Liver (tissue), 9 donors: Measurements from ENCODE around the gene NABP2. TPM values are rescaled to one million over a fixed set of nuclear protein-coding genes. Genes with fewer than 3 reads are reported as not detected.

Experiments used
- DNase-seq: peaks from one replicate; pipeline ENCODE4 v3.0.0-alpha.2; 2017; ENCODE audit warnings: low spot score
- H3K27ac ChIP-seq, 2 donors: one replicate each; pipeline ENCODE4 v1.7.0; 2013; ENCODE audit warnings: inconsistent platforms in 2 of 2, low read length in 2 of 2, control low read depth in 1 of 2, low read depth in 1 of 2, mild to moderate bottlenecking in 1 of 2
- H3K27me3 ChIP-seq, 4 donors: one replicate each; pipeline versions ENCODE4 v1.6.1 to v1.7.0; 2013; ENCODE audit warnings: low read length in 3 of 4, inconsistent platforms in 1 of 4, mild to moderate bottlenecking in 1 of 4, moderate library complexity in 1 of 4; ENCODE audit not compliant: control insufficient read depth in 4 of 4, insufficient read depth in 4 of 4
- H3K36me3 ChIP-seq, 4 donors: one replicate each; pipeline versions ENCODE4 v1.6.1 to v1.7.0; 2013; ENCODE audit warnings: low read length in 3 of 4, mild to moderate bottlenecking in 3 of 4, low read depth in 1 of 4, moderate library complexity in 1 of 4; ENCODE audit not compliant: control insufficient read depth in 4 of 4, insufficient read depth in 3 of 4
- H3K4me1 ChIP-seq, 4 donors: one replicate each; pipeline versions ENCODE4 v1.6.1 to v1.7.0; 2013; ENCODE audit warnings: low read length in 3 of 4, mild to moderate bottlenecking in 3 of 4, moderate library complexity in 1 of 4; ENCODE audit not compliant: control insufficient read depth in 4 of 4, insufficient read depth in 4 of 4
- H3K4me3 ChIP-seq, 3 donors: one replicate each; pipeline versions ENCODE4 v1.6.1 to v1.7.0; 2013; ENCODE audit warnings: low read length in 3 of 3, control low read depth in 1 of 3, low read depth in 1 of 3, mild to moderate bottlenecking in 1 of 3
- H3K9ac ChIP-seq, 2 donors: one replicate each; pipeline ENCODE4 v1.7.0; 2013; ENCODE audit warnings: low read length in 2 of 2, mild to moderate bottlenecking in 2 of 2, moderate library complexity in 2 of 2, control low read depth in 1 of 2, low read depth in 1 of 2
- H3K9me3 ChIP-seq, 4 donors: one replicate each; pipeline versions ENCODE4 v1.6.1 to v1.7.0; 2013; ENCODE audit warnings: low read length in 3 of 4; ENCODE audit not compliant: control insufficient read depth in 4 of 4
- EGR1 ChIP-seq, 2 donors: IDR thresholded peaks; 2 replicates each; pipeline ENCODE4 v1.6.1; 2016 to 2018; ENCODE audit warnings: antibody characterized with exemption in 2 of 2, low read depth in 2 of 2
- FOXA1 ChIP-seq: IDR thresholded peaks from 2 replicates; pipeline ENCODE4 v1.6.1; 2016; ENCODE audit warnings: antibody characterized with exemption
- FOXA2 ChIP-seq: IDR thresholded peaks from 2 replicates; pipeline ENCODE4 v1.6.1; 2016; ENCODE audit warnings: antibody characterized with exemption
- GABPA ChIP-seq, 2 donors: IDR thresholded peaks in 1 of 2; conservative IDR thresholded peaks in 1 of 2; 2 replicates each; pipeline ENCODE4 v1.6.1; 2016; ENCODE audit warnings: antibody characterized with exemption in 2 of 2, mild to moderate bottlenecking in 1 of 2, moderate library complexity in 1 of 2
- HNF4A ChIP-seq, 2 donors: conservative IDR thresholded peaks; 2 replicates each; pipeline ENCODE4 v1.6.1; 2016; ENCODE audit warnings: antibody characterized with exemption in 2 of 2, mild to moderate bottlenecking in 2 of 2
- HNF4G ChIP-seq: IDR thresholded peaks from 2 replicates; pipeline ENCODE4 v1.6.1; 2016; ENCODE audit warnings: antibody characterized with exemption
- JUND ChIP-seq, 2 donors: IDR thresholded peaks; 2 replicates each; pipeline ENCODE4 v1.6.1; 2016; ENCODE audit warnings: antibody characterized with exemption in 2 of 2
- NR2F2 ChIP-seq: IDR thresholded peaks from 2 replicates; pipeline ENCODE4 v1.6.1; 2016; ENCODE audit warnings: antibody characterized with exemption
- RAD21 ChIP-seq, 2 donors: IDR thresholded peaks; 2 replicates each; pipeline ENCODE4 v1.6.1; 2016; ENCODE audit warnings: antibody characterized with exemption in 2 of 2, mild to moderate bottlenecking in 2 of 2
- RXRA ChIP-seq, 2 donors: IDR thresholded peaks; 2 replicates each; pipeline ENCODE4 v1.6.1; 2017 to 2018; ENCODE audit warnings: antibody characterized with exemption in 2 of 2, mild to moderate bottlenecking in 1 of 2
- SP1 ChIP-seq: IDR thresholded peaks from 2 replicates; pipeline ENCODE4 v1.6.1; 2018; ENCODE audit warnings: antibody characterized with exemption, mild to moderate bottlenecking
- TAF1 ChIP-seq: conservative IDR thresholded peaks from 2 replicates; pipeline ENCODE4 v1.6.1; 2016; ENCODE audit warnings: antibody characterized with exemption, mild to moderate bottlenecking
- YY1 ChIP-seq: IDR thresholded peaks from 2 replicates; pipeline ENCODE4 v1.6.1; 2016; ENCODE audit warnings: antibody characterized with exemption, mild to moderate bottlenecking
- WGBS: extraction: QIAGEN DNeasy Blood & Tissue Kit; methylation state at CpG from one replicate; pipeline ENCODE4 v1.1.7; 2013; 5-methylcytosine and 5-hydroxymethylcytosine counted together
- polyA plus RNA-seq, 2 donors: library from polyadenylated mRNA; stranded (reverse) in 1 of 2; unstranded in 1 of 2; fragments of 200-250 nt in 1 of 2; fragments of >200 nt in 1 of 2; fragmentation: Nextera tagmentation in 1 of 2; extraction: Ambion mirVana in 1 of 2; gene quantifications; one replicate each; pipeline versions ENCODE4 v1.2.1 to v1.2.3, GENCODE V29; 2013 to 2015
- total RNA-seq, 2 donors: library from RNA; depleted of rRNA; stranded (reverse); fragments of >200 nt; gene quantifications; one replicate each; pipeline ENCODE4 v1.2.3, GENCODE V29; 2014
- TF ChIP-seq, protein P1 (sequence below): fragments of 150-350 bp; IDR thresholded peaks from 2 replicates; pipeline ENCODE4 v1.5.1; 2017; ENCODE audit warnings: improper control_type of control experiment, low read depth, low read length; ENCODE audit not compliant: missing input control
- TF ChIP-seq, protein P2 (sequence below): IDR thresholded peaks from 2 replicates; pipeline ENCODE4 v1.6.1; 2016; ENCODE audit warnings: antibody characterized with exemption
- TF ChIP-seq, protein P3 (sequence below): IDR thresholded peaks from 2 replicates; pipeline ENCODE4 v1.6.1; 2016; ENCODE audit warnings: antibody characterized with exemption
- TF ChIP-seq, protein P4 (sequence below): IDR thresholded peaks from 2 replicates; pipeline ENCODE4 v1.6.1; 2016; ENCODE audit warnings: antibody characterized with exemption
- TF ChIP-seq, protein P5 (sequence below): IDR thresholded peaks from 2 replicates; pipeline ENCODE4 v1.6.1; 2016; ENCODE audit warnings: antibody characterized with exemption, mild to moderate bottlenecking
- donor health status: healthy.
- donor health status: healthy.
- donor health status: healthy.
- donor health status: healthy.
- donor health status: healthy.

Gene NABP2
- total and polyA plus RNA-seq, 4 donors: 10.8 to 14.5 (median 12.6) TPM

DNA sequence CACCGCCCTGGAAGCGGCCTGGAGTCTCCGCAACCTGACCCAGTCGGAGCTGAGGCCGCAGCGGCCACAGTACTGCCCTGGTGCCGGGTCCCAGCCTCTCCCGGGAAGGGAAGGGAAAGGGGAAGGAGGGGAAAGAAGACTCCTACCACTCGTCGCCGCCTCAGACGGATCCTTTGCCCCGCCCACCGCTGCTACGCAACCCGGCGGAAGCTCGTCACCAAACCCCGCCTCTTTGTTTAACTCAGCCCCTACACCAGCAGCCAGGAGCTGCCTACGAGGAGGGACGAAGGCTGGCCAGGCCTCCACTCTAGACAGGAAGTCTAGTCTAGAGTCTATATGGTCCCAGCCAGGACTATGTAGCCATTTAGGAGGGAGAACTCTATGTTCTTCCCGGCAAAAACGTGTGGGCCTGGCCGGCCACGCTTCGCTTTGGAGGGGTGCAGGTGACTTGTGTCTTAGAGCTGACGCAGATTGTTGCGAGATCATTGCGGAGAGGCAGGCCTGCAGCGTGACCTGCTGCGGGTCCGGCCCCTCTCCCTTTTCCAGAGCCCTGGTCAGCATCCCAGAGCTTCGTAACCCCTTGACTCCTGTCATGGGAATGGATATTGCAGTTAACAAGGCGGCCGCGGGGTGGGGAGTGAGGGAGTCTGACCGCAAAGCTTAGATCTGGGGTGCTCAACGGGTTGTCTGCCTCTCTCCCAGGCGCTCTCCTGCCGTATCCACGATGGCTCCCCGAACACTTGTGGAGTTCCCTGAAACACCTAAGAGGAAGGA, 2.2 kb upstream of the NABP2 start, which contains the start of gene RNF41 (continued):
- TF ChIP-seq, protein P1, sequence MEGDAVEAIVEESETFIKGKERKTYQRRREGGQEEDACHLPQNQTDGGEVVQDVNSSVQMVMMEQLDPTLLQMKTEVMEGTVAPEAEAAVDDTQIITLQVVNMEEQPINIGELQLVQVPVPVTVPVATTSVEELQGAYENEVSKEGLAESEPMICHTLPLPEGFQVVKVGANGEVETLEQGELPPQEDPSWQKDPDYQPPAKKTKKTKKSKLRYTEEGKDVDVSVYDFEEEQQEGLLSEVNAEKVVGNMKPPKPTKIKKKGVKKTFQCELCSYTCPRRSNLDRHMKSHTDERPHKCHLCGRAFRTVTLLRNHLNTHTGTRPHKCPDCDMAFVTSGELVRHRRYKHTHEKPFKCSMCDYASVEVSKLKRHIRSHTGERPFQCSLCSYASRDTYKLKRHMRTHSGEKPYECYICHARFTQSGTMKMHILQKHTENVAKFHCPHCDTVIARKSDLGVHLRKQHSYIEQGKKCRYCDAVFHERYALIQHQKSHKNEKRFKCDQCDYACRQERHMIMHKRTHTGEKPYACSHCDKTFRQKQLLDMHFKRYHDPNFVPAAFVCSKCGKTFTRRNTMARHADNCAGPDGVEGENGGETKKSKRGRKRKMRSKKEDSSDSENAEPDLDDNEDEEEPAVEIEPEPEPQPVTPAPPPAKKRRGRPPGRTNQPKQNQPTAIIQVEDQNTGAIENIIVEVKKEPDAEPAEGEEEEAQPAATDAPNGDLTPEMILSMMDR: no peak
- TF ChIP-seq HNF4G (no peak), RAD21 (IDR thresholded peaks at IDR 0.05) (peak in 1 of 2 donors; percentile 34), RXRA (IDR thresholded peaks at IDR 0.05) (peak; percentile 34 to 59)
- TF ChIP-seq, protein P2, sequence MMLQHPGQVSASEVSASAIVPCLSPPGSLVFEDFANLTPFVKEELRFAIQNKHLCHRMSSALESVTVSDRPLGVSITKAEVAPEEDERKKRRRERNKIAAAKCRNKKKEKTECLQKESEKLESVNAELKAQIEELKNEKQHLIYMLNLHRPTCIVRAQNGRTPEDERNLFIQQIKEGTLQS: no peak
- TF ChIP-seq, protein P3, sequence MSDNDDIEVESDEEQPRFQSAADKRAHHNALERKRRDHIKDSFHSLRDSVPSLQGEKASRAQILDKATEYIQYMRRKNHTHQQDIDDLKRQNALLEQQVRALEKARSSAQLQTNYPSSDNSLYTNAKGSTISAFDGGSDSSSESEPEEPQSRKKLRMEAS: peak; percentile 48

DNA sequence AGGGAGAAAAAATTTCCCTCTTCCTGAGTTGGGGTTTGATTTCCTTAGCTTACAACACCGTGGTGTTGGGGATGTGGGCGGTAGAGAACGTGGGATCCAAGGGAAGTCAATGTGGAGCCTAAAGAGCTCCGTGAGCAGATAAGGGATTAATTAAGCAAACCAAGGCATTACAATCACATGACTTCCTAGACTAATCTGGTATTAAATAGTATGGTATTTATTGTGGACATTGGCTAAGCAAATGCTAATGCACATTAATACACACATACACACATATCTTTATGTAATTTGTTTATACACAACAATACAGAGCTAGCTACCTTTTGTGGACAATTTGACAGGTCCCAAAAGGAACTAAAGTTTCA, 1.6 kb upstream of the NABP2 start:
- no peaks in the 10 kb centered on the region for H3K9me3 ChIP-seq
- TF ChIP-seq YY1: no peak
- TF ChIP-seq EGR1 (IDR thresholded peaks at IDR 0.05; ENCODE audit: low read depth in 2 of 2): no peak
- TF ChIP-seq RXRA (IDR thresholded peaks at IDR 0.05): no peak
- no peak for TF ChIP-seq FOXA1
- TF ChIP-seq, protein P4, sequence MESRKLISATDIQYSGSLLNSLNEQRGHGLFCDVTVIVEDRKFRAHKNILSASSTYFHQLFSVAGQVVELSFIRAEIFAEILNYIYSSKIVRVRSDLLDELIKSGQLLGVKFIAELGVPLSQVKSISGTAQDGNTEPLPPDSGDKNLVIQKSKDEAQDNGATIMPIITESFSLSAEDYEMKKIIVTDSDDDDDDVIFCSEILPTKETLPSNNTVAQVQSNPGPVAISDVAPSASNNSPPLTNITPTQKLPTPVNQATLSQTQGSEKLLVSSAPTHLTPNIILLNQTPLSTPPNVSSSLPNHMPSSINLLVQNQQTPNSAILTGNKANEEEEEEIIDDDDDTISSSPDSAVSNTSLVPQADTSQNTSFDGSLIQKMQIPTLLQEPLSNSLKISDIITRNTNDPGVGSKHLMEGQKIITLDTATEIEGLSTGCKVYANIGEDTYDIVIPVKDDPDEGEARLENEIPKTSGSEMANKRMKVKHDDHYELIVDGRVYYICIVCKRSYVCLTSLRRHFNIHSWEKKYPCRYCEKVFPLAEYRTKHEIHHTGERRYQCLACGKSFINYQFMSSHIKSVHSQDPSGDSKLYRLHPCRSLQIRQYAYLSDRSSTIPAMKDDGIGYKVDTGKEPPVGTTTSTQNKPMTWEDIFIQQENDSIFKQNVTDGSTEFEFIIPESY: no peak
- TF ChIP-seq GABPA (IDR thresholded peaks at IDR 0.05 in 1 of 2, conservative IDR thresholded peaks at IDR 0.05 in 1 of 2): no peak
- no peak for TF ChIP-seq SP1
- TF ChIP-seq, protein P3: no peak
- no peak for TF ChIP-seq HNF4A (conservative IDR thresholded peaks at IDR 0.05)
- no peak for TF ChIP-seq FOXA2
- TF ChIP-seq NR2F2: no peak
- TF ChIP-seq, protein P1: no peak
- TF ChIP-seq, protein P5, sequence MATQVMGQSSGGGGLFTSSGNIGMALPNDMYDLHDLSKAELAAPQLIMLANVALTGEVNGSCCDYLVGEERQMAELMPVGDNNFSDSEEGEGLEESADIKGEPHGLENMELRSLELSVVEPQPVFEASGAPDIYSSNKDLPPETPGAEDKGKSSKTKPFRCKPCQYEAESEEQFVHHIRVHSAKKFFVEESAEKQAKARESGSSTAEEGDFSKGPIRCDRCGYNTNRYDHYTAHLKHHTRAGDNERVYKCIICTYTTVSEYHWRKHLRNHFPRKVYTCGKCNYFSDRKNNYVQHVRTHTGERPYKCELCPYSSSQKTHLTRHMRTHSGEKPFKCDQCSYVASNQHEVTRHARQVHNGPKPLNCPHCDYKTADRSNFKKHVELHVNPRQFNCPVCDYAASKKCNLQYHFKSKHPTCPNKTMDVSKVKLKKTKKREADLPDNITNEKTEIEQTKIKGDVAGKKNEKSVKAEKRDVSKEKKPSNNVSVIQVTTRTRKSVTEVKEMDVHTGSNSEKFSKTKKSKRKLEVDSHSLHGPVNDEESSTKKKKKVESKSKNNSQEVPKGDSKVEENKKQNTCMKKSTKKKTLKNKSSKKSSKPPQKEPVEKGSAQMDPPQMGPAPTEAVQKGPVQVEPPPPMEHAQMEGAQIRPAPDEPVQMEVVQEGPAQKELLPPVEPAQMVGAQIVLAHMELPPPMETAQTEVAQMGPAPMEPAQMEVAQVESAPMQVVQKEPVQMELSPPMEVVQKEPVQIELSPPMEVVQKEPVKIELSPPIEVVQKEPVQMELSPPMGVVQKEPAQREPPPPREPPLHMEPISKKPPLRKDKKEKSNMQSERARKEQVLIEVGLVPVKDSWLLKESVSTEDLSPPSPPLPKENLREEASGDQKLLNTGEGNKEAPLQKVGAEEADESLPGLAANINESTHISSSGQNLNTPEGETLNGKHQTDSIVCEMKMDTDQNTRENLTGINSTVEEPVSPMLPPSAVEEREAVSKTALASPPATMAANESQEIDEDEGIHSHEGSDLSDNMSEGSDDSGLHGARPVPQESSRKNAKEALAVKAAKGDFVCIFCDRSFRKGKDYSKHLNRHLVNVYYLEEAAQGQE: no peak
- TF ChIP-seq HNF4G: no peak
- TF ChIP-seq JUND (IDR thresholded peaks at IDR 0.05): no peak
- no peak for TF ChIP-seq TAF1
- WGBS: 18% methylated on average over 4 of the region's 4 CpGs
- H3K27ac ChIP-seq: peak overlapping the region; percentile 85 to 98
- H3K27me3 ChIP-seq: no peaks in the 10 kb centered on the region
- peak overlapping the region; percentile 28 to 97 for H3K9ac ChIP-seq
- DNase-seq: no peak
- H3K4me3 ChIP-seq: peak overlapping the region; percentile 77 to 98 (median 81)
- peaks cover 4 to 42% (median 31%) of the 10 kb centered on the region in 4 donors for H3K4me1 ChIP-seq
- peaks cover 0 to 2% (median 0%) of the 10 kb centered on the region in 4 donors for H3K36me3 ChIP-seq
